SJSA1 (cell line): ENCODE data around the gene TRIP12. TPM values are rescaled to one million over a fixed set of nuclear protein-coding genes. Genes with fewer than 3 reads are reported as not detected.
"Not testable (repeated sequence)": the region's sequence is repeated elsewhere in the genome, so short reads cannot be mapped to it uniquely, and the experiment has no call there.

Source experiments
- DNase-seq, 2 experiments: peaks; one replicate each; pipeline ENCODE4 v3.0.0-alpha.2; 2015 to 2020; ENCODE audit warnings: low spot score in 2 of 2, low read depth in 1 of 2
- H3K27ac ChIP-seq: fragments of 250-450 bp; sonication (Bioruptor Pico); 2 replicates; pipeline ENCODE4 v1.5.1; 2020; ENCODE audit warnings: mild to moderate bottlenecking, moderate library complexity
- H3K27me3 ChIP-seq: fragments of 250-450 bp; sonication (Bioruptor Pico); replicated peaks from 2 replicates; pipeline ENCODE4 v1.5.1; 2020; ENCODE audit warnings: mild to moderate bottlenecking, moderate library complexity
- H3K36me3 ChIP-seq: fragments of 250-450 bp; sonication (Bioruptor Pico); 2 replicates; pipeline ENCODE4 v1.5.1; 2020; ENCODE audit warnings: mild to moderate bottlenecking
- H3K4me1 ChIP-seq: fragments of 250-450 bp; sonication (Bioruptor Pico); replicated peaks from 2 replicates; pipeline ENCODE4 v1.6.1; 2021; ENCODE audit warnings: mild to moderate bottlenecking
- H3K4me3 ChIP-seq: fragments of 250-450 bp; sonication (Bioruptor Pico); 2 replicates; pipeline ENCODE4 v1.5.1; 2020; ENCODE audit warnings: mild to moderate bottlenecking
- H3K9me3 ChIP-seq: fragments of 250-450 bp; sonication (Bioruptor Pico); replicated peaks from 2 replicates; pipeline ENCODE4 v1.5.1; 2020; ENCODE audit warnings: mild to moderate bottlenecking
- total RNA-seq: library from RNA; depleted of rRNA; stranded (reverse); fragments of >200 nt; shearing (Covaris generic); gene quantifications from 2 replicates; pipeline ENCODE4 v1.2.3, GENCODE V29; 2014

TRIP12 gene
- total RNA-seq, 1 experiment from 2014 or later, result 139 TPM

DNA sequence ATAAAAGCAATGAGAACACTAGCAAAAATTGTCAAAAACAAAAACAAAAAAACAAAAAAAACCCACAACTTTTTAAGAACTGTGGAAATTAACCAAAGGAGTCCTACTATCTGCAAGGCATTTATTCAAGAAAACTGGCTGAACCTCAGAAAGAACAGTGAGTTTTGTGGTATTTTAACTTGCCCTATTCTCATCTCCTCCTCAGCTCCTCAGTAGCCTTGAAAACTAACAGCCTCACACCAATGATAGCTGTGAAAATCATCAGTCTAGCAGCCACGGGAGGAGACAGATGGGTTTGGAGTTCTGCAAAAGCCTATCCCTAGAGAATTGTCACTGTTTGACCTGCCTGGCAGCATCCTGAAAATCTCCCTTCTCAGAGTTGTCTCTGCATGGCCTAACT is 187.4 kb downstream of the TRIP12 start:
- Histone ChIP-seq H3K4me3 (no peak overlapping the region), H3K4me1 (0 out of 2 replicates have a peak, but pooled peaks cover 3% of the 10 kb centered on the region), H3K27me3 (no peaks in the 10 kb centered on the region), H3K27ac (no peak overlapping the region), H3K36me3 (no peaks in the 10 kb centered on the region), H3K9me3 (peaks cover 2% of the 10 kb centered on the region)
- DNase-seq, result no peak

DNA sequence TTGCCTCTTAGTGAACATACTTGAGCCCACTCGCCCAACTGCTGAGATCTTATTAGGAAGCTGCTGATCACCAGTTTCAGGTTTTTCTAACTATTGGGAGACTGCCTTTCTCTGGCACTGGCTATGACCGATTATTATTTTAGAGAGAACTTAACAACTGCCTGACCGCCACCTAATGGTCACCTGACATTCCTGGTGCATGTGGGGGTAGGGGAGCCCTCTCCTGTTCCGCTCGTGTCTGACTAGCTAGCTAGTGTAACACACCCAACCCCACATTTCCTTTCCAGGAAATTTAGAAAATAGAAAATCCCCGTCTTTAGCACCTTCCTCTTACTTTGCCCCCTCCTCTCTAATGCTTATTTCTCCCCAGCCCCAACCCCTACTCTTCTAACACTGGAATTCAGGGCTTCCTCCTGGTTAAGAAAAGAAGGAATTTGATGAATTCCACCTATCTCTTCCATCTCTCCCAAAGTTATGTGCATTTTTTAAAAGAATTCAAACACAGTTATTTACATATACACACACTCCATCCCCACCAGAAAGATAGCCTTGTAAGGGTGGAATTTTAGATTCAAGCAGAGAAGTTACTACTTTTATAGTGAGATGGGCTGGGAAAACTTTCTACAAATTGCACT is 188.1 kb downstream of the TRIP12 start:
- Histone ChIP-seq H3K9me3 (peaks cover 2% of the 10 kb centered on the region), H3K36me3 (no peaks in the 10 kb centered on the region), H3K27me3 (no peaks in the 10 kb centered on the region), H3K4me1 (0 out of 2 replicates have a peak, but pooled peaks cover 3% of the 10 kb centered on the region), H3K4me3 (no peak overlapping the region), H3K27ac (no peak overlapping the region)
- DNase-seq, result no peak

DNA sequence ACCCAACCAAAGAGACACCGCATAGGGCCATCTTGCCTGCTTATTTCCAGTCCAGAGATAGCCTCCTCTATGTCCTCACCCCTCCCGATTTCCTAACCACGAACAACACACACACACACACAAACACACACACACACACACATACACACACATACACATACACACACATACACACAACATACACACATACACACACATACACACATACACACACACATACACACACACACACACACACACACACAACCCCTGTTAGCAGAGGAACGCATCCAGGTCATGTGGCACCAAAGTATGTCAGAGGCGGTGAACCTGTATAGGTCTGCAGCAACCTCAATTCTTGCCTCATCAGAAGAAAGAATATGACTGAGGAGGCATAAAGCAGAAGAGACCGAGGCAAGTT is 188.9 kb downstream of the TRIP12 start:
- Histone ChIP-seq H3K4me1 (0 out of 2 replicates have a peak, but pooled peaks cover 3% of the 10 kb centered on the region), H3K9me3 (peaks cover 2% of the 10 kb centered on the region; the same call in 1 of the 2 replicates), H3K27ac (no peak overlapping the region), H3K4me3 (no peak overlapping the region), H3K36me3 (no peaks in the 10 kb centered on the region), H3K27me3 (no peaks in the 10 kb centered on the region)
- no peak for DNase-seq

DNA sequence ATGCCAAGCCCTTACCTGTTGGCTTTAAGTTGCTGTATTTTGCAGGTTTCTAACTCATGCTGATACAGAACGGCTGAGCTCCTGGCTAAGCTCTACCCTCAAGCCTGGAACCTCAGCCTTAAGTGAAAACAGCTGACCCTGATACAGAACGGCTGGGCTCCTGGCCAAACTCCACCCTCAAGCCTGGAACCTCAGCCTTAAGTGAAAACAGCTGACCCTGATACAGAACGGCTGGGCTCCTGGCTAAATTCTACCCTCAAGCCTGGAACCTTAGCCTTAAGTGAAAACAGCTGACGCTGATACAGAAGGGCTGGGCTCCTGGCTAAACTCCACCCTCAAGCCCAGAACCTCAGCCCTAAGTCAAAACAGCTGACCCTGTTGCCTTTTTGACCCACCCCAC is 189.9 kb downstream of the TRIP12 start:
- no peaks in the 10 kb centered on the region for H3K27me3 ChIP-seq
- no peak overlapping the region for H3K4me3 ChIP-seq
- peak in 1 of 2 experiments; percentile 34 for DNase-seq
- no peaks in the 10 kb centered on the region for H3K36me3 ChIP-seq
- H3K4me1 ChIP-seq, result 0 out of 2 replicates have a peak, but pooled peaks cover 3% of the 10 kb centered on the region
- H3K27ac ChIP-seq, result no peak overlapping the region
- 0 out of 2 replicates have a peak, but pooled peaks cover under 1% of the 10 kb centered on the region for H3K9me3 ChIP-seq

DNA sequence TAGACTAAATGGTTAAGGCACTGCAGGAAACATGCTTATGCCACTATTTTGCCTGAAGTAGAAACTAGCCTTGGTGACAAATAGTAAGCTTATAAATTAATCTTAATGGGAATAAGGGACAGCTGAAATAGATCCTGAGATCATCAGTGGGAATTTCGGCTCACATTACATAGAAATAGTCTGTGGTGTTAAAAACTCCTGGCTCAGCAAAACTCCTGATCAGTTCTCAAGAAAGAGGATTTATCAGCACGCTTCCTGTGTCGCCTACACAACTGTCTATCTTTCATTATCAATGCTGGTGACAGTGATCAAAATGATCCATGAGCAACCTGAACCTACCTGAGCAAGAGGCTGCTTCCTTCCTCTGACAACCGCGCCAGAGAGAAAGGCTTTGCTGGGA is 190.4 kb downstream of the TRIP12 start:
- Histone ChIP-seq H3K9me3 (no peaks in the 10 kb centered on the region), H3K4me1 (0 out of 2 replicates have a peak, but pooled peaks cover 3% of the 10 kb centered on the region), H3K27me3 (no peaks in the 10 kb centered on the region), H3K27ac (no peak overlapping the region), H3K4me3 (no peak overlapping the region), H3K36me3 (no peaks in the 10 kb centered on the region)
- DNase-seq, result no peak

DNA sequence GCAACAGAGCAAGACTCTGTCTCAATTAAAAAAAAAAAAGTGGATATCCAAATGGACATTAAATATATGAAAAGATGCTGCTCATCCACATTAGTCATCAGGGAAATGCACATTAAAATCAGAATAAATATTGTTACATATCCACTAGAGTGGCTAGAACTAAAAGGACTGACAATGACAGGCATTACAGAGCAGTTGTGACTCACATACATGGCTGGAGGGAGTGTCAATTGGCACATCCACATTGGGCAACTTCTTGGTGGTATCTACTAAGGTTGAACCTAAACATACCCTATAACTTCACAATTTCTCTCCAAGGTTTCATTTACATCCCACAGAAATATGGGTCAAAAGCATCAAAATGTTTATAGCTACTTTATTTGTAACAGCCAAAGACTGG is 193.4 kb downstream of the TRIP12 start:
- no peak for DNase-seq
- Histone ChIP-seq H3K4me1 (0 out of 2 replicates have a peak, but pooled peaks cover under 1% of the 10 kb centered on the region), H3K36me3 (no peaks in the 10 kb centered on the region), H3K4me3 (no peak overlapping the region), H3K9me3 (no peaks in the 10 kb centered on the region), H3K27ac (no peak overlapping the region), H3K27me3 (no peaks in the 10 kb centered on the region)

DNA sequence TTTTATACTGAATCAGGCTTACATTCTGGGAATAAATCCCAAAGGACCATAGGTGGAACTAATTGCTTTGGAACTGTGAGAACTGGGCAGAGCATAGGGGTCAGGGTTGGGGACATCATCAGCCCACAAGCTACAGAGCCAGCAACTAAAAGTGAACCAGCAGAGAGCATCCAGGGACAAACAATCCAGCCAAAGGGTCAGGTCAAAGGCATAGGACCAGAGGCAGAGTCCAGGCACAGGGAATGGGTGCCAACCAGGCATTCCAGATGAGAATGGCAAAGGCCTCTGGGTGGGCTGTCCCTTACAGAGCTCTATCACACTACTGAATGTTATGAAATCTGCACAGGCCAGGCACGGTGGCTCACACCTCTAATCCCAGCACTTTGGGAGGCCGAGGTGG is 195.2 kb downstream of the TRIP12 start:
- no peaks in the 10 kb centered on the region for H3K4me1 ChIP-seq
- DNase-seq, result no peak
- no peaks in the 10 kb centered on the region for H3K36me3 ChIP-seq
- H3K9me3 ChIP-seq, result no peaks in the 10 kb centered on the region
- H3K4me3 ChIP-seq, result no peak overlapping the region
- no peaks in the 10 kb centered on the region for H3K27me3 ChIP-seq
- no peak overlapping the region for H3K27ac ChIP-seq

DNA sequence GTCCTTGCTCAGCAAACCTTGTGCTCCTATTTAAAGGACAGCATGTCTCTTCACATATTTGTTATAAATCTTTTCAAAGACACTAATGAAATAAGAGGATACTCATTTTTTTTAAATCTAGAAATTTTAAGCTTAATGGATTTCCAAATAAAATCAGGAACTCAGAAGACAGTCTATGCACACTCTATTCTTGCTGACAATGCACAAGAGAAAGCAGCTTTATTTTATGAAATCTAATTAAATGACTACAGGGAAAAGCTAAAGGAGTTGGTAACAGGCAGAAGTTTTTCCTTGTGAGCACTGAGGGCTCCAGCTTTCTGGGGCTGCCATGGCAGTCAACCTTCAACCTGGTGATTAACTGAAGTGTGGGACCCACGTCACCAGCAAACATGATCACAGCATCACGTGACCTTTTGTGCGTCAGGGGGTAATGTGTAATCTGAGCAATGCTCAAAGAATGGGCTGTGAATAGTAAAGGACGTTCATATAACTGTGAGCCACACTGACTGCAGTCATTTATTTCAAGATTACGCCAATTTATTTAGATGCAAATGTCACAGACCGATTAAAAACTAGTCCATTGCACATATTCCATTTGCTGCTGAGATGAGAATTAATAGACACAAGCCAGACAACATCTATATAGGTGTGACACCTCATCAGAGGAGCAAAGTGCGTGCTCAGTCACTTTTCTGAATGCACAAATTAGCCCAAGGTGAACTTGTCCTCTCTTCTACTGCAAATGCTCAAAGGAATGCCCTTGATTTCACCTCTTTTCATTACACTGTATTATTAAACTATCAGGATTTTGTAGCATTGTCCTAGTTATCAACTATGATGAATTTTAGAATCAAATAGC is 195.9 kb downstream of the TRIP12 start:
- H3K36me3 ChIP-seq, result no peaks in the 10 kb centered on the region
- H3K27ac ChIP-seq, result no peak overlapping the region
- DNase-seq, result no peak
- H3K4me3 ChIP-seq, result no peak overlapping the region
- H3K27me3 ChIP-seq, result no peaks in the 10 kb centered on the region
- no peaks in the 10 kb centered on the region for H3K9me3 ChIP-seq
- H3K4me1 ChIP-seq, result no peaks in the 10 kb centered on the region

DNA sequence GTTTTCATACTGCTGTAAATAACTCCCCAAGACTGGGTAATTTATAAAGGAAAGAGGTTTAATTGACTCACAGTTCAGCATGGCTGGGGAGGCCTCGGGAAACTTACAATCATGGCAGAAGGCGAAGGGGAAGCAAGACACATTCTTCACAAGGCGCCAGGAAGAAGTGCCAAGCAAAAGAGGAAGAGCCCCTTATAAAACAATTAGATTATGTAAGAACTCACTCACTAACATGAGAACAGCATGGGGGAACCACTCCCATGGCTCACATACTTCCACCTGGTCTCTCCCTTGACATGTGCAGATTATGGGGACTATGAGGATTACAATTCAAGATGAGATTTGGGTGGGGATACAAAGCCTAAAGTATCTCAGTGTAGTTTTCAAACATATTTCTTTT is 198.6 kb downstream of the TRIP12 start:
- not testable (repeated sequence) for DNase-seq, H3K27me3 ChIP-seq, H3K9me3 ChIP-seq, H3K4me1 ChIP-seq, H3K36me3 ChIP-seq, H3K4me3 ChIP-seq, H3K27ac ChIP-seq

DNA sequence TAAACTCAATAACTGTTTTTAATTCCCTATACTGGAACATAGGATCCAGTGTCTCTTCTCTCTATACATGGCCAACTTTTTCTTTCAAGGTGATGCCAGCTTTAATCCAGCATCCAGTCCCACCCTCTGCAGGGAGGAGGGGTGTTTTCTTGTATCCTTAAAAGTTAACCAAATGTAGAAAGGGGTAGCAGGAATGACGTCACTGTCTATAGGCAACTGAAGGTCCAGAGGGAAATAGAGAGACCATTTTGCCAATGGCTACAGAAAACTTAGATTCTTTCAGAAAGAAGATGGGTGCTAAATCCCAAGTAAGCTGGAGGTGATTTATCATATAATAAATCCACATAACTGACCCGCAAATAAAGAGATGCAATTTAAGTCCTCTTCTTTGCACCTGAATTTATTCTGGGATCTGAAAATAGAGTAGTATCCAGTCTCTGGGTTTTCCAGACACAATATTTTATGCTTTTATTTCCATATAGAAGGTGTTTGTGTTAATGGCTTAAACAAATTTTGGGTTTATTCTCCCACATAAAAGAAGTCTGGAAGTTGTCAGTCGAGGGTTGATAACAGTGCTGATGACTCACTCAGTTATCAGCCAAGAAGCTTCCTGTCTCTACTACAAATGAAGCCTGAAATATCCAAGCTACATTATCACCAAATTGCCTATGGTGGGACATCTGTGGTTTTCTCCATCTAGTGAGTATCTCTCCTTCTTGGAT is 201.7 kb downstream of the TRIP12 start:
- Histone ChIP-seq H3K36me3 (no peaks in the 10 kb centered on the region), H3K27ac (no peak overlapping the region)
- no peak for DNase-seq

DNA sequence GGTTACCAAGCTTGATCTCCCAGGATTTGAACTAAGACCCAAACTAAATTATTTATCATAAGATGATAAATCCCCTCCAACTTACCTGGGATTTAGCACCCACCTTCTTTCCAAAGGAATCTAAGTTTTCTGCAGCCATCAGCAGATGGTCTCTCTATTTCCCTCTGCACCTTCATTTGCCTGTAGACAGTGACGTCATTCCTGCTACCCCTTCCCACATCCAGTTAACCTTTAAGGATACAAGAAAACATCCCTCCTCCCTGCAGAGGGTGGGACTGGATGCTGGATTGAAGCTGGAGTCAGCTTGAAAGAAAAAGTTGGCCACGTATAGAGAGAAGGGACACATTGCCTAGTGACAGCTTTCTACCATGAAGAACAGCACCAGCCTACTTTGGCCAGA is 203.8 kb downstream of the TRIP12 start:
- H3K27me3 ChIP-seq, result peaks cover 39% of the 10 kb centered on the region
- H3K4me1 ChIP-seq, result peaks cover 16% of the 10 kb centered on the region
- no peaks in the 10 kb centered on the region for H3K9me3 ChIP-seq
- no peak for DNase-seq
- no peaks in the 10 kb centered on the region for H3K36me3 ChIP-seq
- no peak overlapping the region for H3K27ac ChIP-seq
- no peak overlapping the region for H3K4me3 ChIP-seq

More for the DNA sequence above, 201.7 kb downstream of the TRIP12 start:
- peaks cover 20% of the 10 kb centered on the region for H3K27me3 ChIP-seq
- H3K4me1 ChIP-seq, result peaks cover 1% of the 10 kb centered on the region
- no peaks in the 10 kb centered on the region for H3K9me3 ChIP-seq
- H3K4me3 ChIP-seq, result no peak overlapping the region

DNA sequence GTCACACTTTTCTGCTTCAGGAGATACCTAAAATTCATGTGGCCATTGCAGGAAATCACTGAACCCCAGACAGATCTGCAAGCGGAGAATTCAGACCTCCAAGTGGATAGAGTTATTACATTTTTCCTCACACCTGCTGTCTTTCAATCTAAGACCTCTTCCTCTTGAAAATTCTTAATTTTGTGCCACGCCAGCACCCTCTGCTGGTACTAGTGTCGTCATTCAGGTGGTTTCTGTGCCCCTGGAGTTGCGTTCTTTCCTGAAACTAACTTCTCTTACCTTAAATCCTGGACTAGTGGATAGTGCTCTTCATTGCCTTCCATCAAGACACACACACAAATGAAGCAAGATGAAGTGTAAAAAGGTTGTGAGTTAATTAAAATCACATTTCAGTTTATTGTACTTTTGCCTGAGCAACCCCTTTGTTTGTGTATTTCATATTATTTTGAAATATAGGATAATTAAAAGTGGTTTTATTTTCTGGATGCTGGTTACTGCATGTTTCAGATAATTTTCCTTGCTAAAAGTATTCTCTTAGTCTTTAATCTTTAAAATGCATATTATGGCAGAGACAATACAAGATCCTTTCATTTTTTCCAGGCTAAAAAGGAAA is 205.8 kb downstream of the TRIP12 start:
- no peak overlapping the region for H3K4me3 ChIP-seq
- H3K4me1 ChIP-seq, result peaks cover 16% of the 10 kb centered on the region
- no peak overlapping the region for H3K27ac ChIP-seq
- peaks cover 53% of the 10 kb centered on the region for H3K27me3 ChIP-seq
- H3K36me3 ChIP-seq, result no peaks in the 10 kb centered on the region
- H3K9me3 ChIP-seq, result no peaks in the 10 kb centered on the region
- no peak for DNase-seq

DNA sequence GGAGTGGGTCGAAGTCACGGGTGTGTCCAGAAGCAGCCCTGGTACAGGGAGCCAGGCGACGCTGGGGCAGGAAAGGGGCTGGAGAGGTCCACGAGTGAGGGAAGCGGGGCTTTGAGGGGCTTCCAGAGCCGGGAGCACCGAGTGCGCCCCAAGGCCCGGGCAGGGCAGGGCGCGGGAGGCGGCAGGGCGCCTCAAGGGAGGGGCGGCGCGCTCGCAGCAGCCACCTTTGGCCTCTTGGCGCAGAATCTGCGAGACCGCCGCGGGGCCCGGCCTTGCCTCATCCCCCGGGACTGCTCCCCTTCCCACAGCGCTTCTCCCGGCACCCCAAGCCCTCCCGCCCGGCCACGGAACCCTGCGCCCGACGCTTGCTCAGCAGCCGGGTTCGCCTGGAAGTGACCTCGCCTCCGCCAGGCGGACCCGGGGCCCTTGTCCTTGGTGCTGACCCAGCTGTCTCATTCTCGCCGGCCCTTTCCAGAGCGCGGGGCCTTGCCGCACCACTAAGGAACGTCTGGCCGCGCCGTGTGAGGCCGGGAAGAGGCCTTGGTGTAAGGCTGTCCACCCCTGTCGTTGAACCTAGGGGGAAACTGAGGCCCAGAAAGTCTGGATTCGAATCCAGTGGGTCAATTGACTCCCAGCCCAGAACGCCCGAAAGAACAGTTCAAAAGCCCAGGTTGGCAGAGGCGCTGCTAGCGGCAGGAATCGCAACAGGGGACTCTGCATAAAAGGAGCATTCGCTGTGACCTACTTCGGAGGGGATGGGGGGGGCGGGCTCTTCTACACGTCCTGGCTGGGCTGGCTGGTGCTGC is 206.9 kb downstream of the TRIP12 start:
- Histone ChIP-seq H3K4me3 (no peak overlapping the region), H3K4me1 (peaks cover 16% of the 10 kb centered on the region), H3K27me3 (peaks cover 55% of the 10 kb centered on the region), H3K27ac (no peak overlapping the region), H3K36me3 (no peaks in the 10 kb centered on the region), H3K9me3 (no peaks in the 10 kb centered on the region)
- DNase-seq, result peak; percentile 28 to 63
